Upper lobe of left lung (tissue), 6 donors: Measurements from ENCODE around the gene TRAPPC10. TPM values are rescaled to one million over a fixed set of nuclear protein-coding genes. Genes with fewer than 3 reads are reported as not detected.

Source experiments
- ATAC-seq, 2 donors: fragments of 200-7000 bp; cut with Tn5 transposase; one replicate each; pipeline ENCODE4 v1.9.1; 2022; ENCODE audit warnings: mild to moderate bottlenecking in 2 of 2, moderate library complexity in 2 of 2; ENCODE audit not compliant: low FRiP score in 2 of 2
- DNase-seq, 2 donors: peaks; one replicate each; pipeline ENCODE4 v3.0.0-alpha.2; 2019 to 2020
- H3K27ac ChIP-seq, 4 donors: fragments of 200-600 bp; sonication (generic); one replicate each; pipeline ENCODE4 v1.5.1; 2016 to 2019
- H3K27me3 ChIP-seq, 4 donors: fragments of 200-600 bp; sonication (generic); one replicate each; pipeline ENCODE4 v1.5.1; 2017 to 2019
- H3K36me3 ChIP-seq, 4 donors: fragments of 200-600 bp; sonication (generic); one replicate each; pipeline ENCODE4 v1.5.1; 2016 to 2019
- H3K4me1 ChIP-seq, 4 donors: fragments of 200-600 bp; sonication (generic); one replicate each; pipeline ENCODE4 v1.5.1; 2018 to 2019
- H3K4me3 ChIP-seq, 4 donors: fragments of 200-600 bp; sonication (generic); one replicate each; pipeline ENCODE4 v1.5.1; 2017 to 2019; ENCODE audit warnings: mild to moderate bottlenecking in 2 of 4, moderate library complexity in 1 of 4
- H3K9me3 ChIP-seq, 4 donors: fragments of 200-600 bp; sonication (generic); one replicate each; pipeline ENCODE4 v1.5.1; 2018 to 2019
- CTCF ChIP-seq, 6 experiments: fragments of 450-650 bp in 4 of 6; fragments of 200-600 bp in 2 of 6; sonication (generic) in 2 of 6; IDR thresholded peaks; one replicate each; pipeline ENCODE4 v1.5.1; 2016 to 2019; ENCODE audit warnings: antibody characterized with exemption in 6 of 6
- EP300 ChIP-seq, 4 donors: sonication (generic); formaldehyde crosslinking; IDR thresholded peaks; one replicate each; pipeline ENCODE4 v1.5.1; 2017; ENCODE audit warnings: antibody characterized with exemption in 4 of 4, control low read depth in 2 of 4
- POLR2A ChIP-seq, 4 donors: fragments of 450-650 bp; IDR thresholded peaks; one replicate each; pipeline ENCODE4 v1.5.1; 2016 to 2017; ENCODE audit warnings: antibody characterized with exemption in 4 of 4, mild to moderate bottlenecking in 2 of 4
- POLR2AphosphoS5 ChIP-seq, 2 donors: sonication (generic); formaldehyde crosslinking; IDR thresholded peaks; one replicate each; pipeline ENCODE4 v1.5.1; 2017; ENCODE audit warnings: antibody characterized with exemption in 2 of 2
- WGBS, 2 donors: methylation state at CpG; one replicate each; pipeline ENCODE4 v1.1.5; 2017 to 2018; 5-methylcytosine and 5-hydroxymethylcytosine counted together
- total RNA-seq, 6 donors: library from RNA; depleted of rRNA in 4 of 6; stranded (reverse); fragments of >200 nt in 4 of 6; gene quantifications; one replicate each; pipeline versions ENCODE4 v1.1.0 to v1.2.1, GENCODE V29; 2016 to 2021
- donor health status: DM: no; HTN: no; CAD: no; lungs with moderate emphysema.
- donor health status: DM: no; HTN: yes; CAD: no; lungs with severe emphysema.

TRAPPC10 gene
- total RNA-seq, 6 donors from 2014 or later = 36.3 to 46.8 (median 43.4) TPM

GRCh38 chr21:44089001-44089911 is 77.1 kb downstream of the TRAPPC10 start:
- no peak for DNase-seq
- no peaks in the 10 kb centered on the region for H3K27me3 ChIP-seq
- H3K36me3 ChIP-seq = peaks cover 19 to 94% (median 73%) of the 10 kb centered on the region in 4 donors
- 68 to 78% methylated on average over 28 to 30 of the region's 30 CpGs for WGBS, 2 donors
- no peak for TF ChIP-seq POLR2A (IDR thresholded peaks at IDR 0.05)
- no peak for TF ChIP-seq EP300 (IDR thresholded peaks at IDR 0.05)
- no peak for TF ChIP-seq CTCF (IDR thresholded peaks at IDR 0.05)
- TF ChIP-seq POLR2AphosphoS5 (IDR thresholded peaks at IDR 0.05) = no peak
- ATAC-seq = peak; percentile 24 to 42
- peak overlapping the region; percentile 26 to 70 (median 37) for H3K27ac ChIP-seq
- no peak overlapping the region for H3K4me3 ChIP-seq
- no peaks in the 10 kb centered on the region for H3K9me3 ChIP-seq
- H3K4me1 ChIP-seq = peaks cover 27 to 52% (median 41%) of the 10 kb centered on the region in 4 donors

- no peaks in the 10 kb centered on the region for H3K27me3 ChIP-seq
- no peak for DNase-seq
- no peak overlapping the region for H3K4me3 ChIP-seq
- no peaks in the 10 kb centered on the region for H3K9me3 ChIP-seq
- peak overlapping the region in 3 of 4 donors; percentile 34 to 70 (median 40) for H3K27ac ChIP-seq
- 86 to 89% methylated on average over 6 to 8 of the region's 8 CpGs for WGBS, 2 donors
- TF ChIP-seq CTCF (IDR thresholded peaks at IDR 0.05) (no peak), EP300 (IDR thresholded peaks at IDR 0.05) (no peak), POLR2AphosphoS5 (IDR thresholded peaks at IDR 0.05) (no peak), POLR2A (IDR thresholded peaks at IDR 0.05) (no peak)
- H3K4me1 ChIP-seq = peaks cover 16 to 41% (median 30%) of the 10 kb centered on the region in 4 donors
- no peak for ATAC-seq
- peaks cover 23 to 92% (median 72%) of the 10 kb centered on the region in 4 donors for H3K36me3 ChIP-seq
These were observed 78.2 kb downstream of the TRAPPC10 start for GRCh38 chr21:44090325-44090724.

- TF ChIP-seq EP300 (IDR thresholded peaks at IDR 0.05) (no peak), POLR2AphosphoS5 (IDR thresholded peaks at IDR 0.05) (no peak), POLR2A (IDR thresholded peaks at IDR 0.05) (no peak), CTCF (IDR thresholded peaks at IDR 0.05) (no peak)
- 85 to 88% methylated on average over 9 of the region's 9 CpGs for WGBS, 2 donors
- Histone ChIP-seq H3K4me3 (no peak overlapping the region), H3K27me3 (no peaks in the 10 kb centered on the region), H3K4me1 (peaks cover 0 to 23% (median 13%) of the 10 kb centered on the region in 4 donors), H3K9me3 (no peaks in the 10 kb centered on the region), H3K36me3 (peaks cover 23 to 79% (median 67%) of the 10 kb centered on the region in 4 donors), H3K27ac (no peak overlapping the region)
- ATAC-seq = no peak
- DNase-seq = no peak
These were observed 80.1 kb downstream of the TRAPPC10 start for GRCh38 chr21:44092211-44092610.

GRCh38 chr21:44093761-44094160 is 81.7 kb downstream of the TRAPPC10 start:
- Histone ChIP-seq H3K36me3 (peaks cover 23 to 64% (median 53%) of the 10 kb centered on the region in 4 donors), H3K9me3 (no peaks in the 10 kb centered on the region), H3K27me3 (no peaks in the 10 kb centered on the region), H3K4me1 (peaks cover 0 to 8% (median under 1%) of the 10 kb centered on the region in 4 donors), H3K4me3 (no peak overlapping the region), H3K27ac (no peak overlapping the region)
- DNase-seq (no peak), ATAC-seq (no peak)
- TF ChIP-seq POLR2A (IDR thresholded peaks at IDR 0.05) = no peak
- TF ChIP-seq EP300 (IDR thresholded peaks at IDR 0.05) = no peak
- no peak for TF ChIP-seq POLR2AphosphoS5 (IDR thresholded peaks at IDR 0.05)
- no peak for TF ChIP-seq CTCF (IDR thresholded peaks at IDR 0.05)
- WGBS, 2 donors = 93 to 97% methylated on average over 9 of the region's 9 CpGs
